Left ventricle myocardium inferior (tissue), 1 donor: Measurements from ENCODE around the gene ITGBL1. TPM values are rescaled to one million over a fixed set of nuclear protein-coding genes. Genes with fewer than 3 reads are reported as not detected.

Experiments
- DNase-seq: peaks from one replicate; pipeline ENCODE4 v3.0.0-alpha.2; 2020
- H3K27ac ChIP-seq: fragments of 200-600 bp; replicated peaks from 2 replicates; pipeline ENCODE4 v1.8.0; 2021
- H3K27me3 ChIP-seq: fragments of 200-600 bp; 2 replicates; pipeline ENCODE4 v1.8.0; 2021; ENCODE audit warnings: low read depth
- H3K36me3 ChIP-seq: fragments of 200-600 bp; 2 replicates; pipeline ENCODE4 v1.8.0; 2021
- H3K4me1 ChIP-seq: fragments of 200-600 bp; 2 replicates; pipeline ENCODE4 v1.8.0; 2021
- H3K4me3 ChIP-seq: fragments of 200-600 bp; 2 replicates; pipeline ENCODE4 v1.8.0; 2021; ENCODE audit warnings: mild to moderate bottlenecking, moderate library complexity
- H3K9me3 ChIP-seq: fragments of 200-600 bp; replicated peaks from 2 replicates; pipeline ENCODE4 v1.8.0; 2021
- intact Hi-C: fragments of 100-400 bp; cut with micrococcal nuclease; formaldehyde crosslinking; loops from one replicate; pipeline ENCODE4 v1.11.0; 2022
- total RNA-seq: library from RNA; stranded (reverse); fragmentation: NEBNext Ultra II Directional; extraction: Animal tissue kit (Norgen Biotek cat#: 25700); gene quantifications from one replicate; pipeline ENCODE4 v1.2.1, GENCODE V29; 2021
- TF ChIP-seq, protein P1 (sequence below): fragments of 200-600 bp; IDR thresholded peaks from 2 replicates; pipeline ENCODE4 v1.8.0; 2021; ENCODE audit warnings: antibody characterized with exemption, mild to moderate bottlenecking, borderline replicate concordance
- donor health status: DM: no; HTN: yes; CAD: no; lungs with severe emphysema.

ITGBL1 gene
- total RNA-seq, 1 donor from 2014 or later, result 2.2 TPM

DNA sequence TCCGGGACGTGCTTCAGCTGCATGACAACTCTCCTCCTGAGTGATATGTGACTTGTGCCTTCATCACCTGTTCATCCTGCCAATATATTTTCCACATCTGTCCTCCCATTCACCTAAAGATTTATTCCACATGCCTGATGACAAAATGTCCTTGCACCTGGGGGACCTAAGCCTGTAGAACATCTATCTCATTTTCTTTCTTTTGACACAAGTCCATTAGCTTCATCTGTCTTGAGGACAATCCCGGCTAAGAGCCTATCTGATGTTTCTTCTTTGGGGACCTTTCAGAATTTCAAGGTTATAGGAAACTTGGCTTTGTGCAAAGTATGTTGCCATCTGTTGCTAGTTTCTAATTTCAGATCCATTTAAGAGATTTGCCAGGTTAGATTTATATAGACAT is 41.1 kb downstream of the ITGBL1 start:
- no peak overlapping the region for H3K4me3 ChIP-seq
- no peak for DNase-seq
- H3K36me3 ChIP-seq, result no peaks in the 10 kb centered on the region
- H3K27me3 ChIP-seq, result no peaks in the 10 kb centered on the region
- H3K27ac ChIP-seq, result no peak overlapping the region
- intact Hi-C loops, result no loop called here
- no peaks in the 10 kb centered on the region for H3K4me1 ChIP-seq
- TF ChIP-seq, protein P1, sequence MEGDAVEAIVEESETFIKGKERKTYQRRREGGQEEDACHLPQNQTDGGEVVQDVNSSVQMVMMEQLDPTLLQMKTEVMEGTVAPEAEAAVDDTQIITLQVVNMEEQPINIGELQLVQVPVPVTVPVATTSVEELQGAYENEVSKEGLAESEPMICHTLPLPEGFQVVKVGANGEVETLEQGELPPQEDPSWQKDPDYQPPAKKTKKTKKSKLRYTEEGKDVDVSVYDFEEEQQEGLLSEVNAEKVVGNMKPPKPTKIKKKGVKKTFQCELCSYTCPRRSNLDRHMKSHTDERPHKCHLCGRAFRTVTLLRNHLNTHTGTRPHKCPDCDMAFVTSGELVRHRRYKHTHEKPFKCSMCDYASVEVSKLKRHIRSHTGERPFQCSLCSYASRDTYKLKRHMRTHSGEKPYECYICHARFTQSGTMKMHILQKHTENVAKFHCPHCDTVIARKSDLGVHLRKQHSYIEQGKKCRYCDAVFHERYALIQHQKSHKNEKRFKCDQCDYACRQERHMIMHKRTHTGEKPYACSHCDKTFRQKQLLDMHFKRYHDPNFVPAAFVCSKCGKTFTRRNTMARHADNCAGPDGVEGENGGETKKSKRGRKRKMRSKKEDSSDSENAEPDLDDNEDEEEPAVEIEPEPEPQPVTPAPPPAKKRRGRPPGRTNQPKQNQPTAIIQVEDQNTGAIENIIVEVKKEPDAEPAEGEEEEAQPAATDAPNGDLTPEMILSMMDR, result no peak
- H3K9me3 ChIP-seq, result no peaks in the 10 kb centered on the region

DNA sequence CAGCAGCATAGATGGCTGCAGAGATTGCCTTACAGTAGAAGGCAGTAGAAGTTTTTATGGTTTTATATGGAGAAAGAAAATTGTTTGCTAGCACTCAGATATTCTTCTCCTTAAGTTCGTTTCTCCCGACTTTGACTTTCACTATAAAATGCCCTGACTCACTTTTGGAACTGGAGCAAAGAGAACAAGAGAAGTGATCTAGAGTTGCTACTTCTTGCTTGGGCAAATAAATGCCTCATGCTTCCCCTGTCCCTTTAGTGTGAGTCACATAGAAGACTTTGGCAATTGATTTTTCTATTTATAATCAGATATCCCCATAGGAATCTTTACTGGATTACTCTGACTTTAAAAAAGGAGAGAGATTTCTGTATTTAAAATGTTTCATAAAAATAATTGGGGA is 46.9 kb downstream of the ITGBL1 start:
- no peaks in the 10 kb centered on the region for H3K4me1 ChIP-seq
- no peak for DNase-seq
- H3K4me3 ChIP-seq, result no peak overlapping the region
- TF ChIP-seq, protein P1, result no peak
- intact Hi-C loops, result no loop called here
- no peaks in the 10 kb centered on the region for H3K27me3 ChIP-seq
- no peaks in the 10 kb centered on the region for H3K36me3 ChIP-seq
- H3K9me3 ChIP-seq, result no peaks in the 10 kb centered on the region
- no peak overlapping the region for H3K27ac ChIP-seq

DNA sequence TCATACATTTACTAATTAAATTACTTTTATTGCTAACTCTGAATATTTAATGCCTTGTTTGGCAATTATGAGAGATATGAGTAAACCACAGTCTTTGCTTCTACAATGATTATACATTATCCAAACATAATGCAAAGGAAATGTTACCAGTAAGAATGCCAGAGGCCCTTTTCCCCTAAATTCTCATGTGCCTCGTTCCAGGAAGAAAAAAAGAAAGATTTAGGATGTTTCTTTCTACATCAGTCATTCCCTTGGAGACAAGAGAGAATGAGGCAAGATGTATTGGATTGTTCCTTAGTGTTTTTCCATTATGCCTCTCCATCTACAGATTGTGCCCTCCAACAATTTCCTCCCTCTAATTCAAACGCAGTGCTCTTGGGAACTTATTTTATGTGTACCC is 50.1 kb downstream of the ITGBL1 start:
- no peaks in the 10 kb centered on the region for H3K9me3 ChIP-seq
- H3K4me3 ChIP-seq, result no peak overlapping the region
- no peaks in the 10 kb centered on the region for H3K27me3 ChIP-seq
- no peak overlapping the region for H3K27ac ChIP-seq
- intact Hi-C loops, result no loop called here
- no peaks in the 10 kb centered on the region for H3K36me3 ChIP-seq
- H3K4me1 ChIP-seq, result no peaks in the 10 kb centered on the region
- DNase-seq, result no peak
- TF ChIP-seq, protein P1, result no peak

DNA sequence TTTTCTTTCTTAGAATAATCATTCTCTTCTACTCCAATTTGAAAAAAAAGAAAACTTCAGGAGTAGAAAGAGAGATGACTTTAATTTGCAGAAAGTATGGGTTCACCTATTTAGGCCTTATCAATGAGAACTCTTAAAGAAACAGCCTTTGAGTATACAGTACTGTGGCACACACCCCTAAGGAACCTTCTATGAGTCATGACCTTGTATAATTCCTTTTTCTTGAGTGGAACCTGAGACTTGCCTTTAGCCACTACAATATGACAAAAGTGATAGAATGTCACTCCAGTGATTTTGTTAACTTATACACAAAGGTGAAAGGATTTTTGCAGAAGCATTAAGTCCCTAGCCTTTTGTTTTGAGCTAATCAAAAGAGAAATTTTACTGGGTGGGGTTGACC is 58.7 kb downstream of the ITGBL1 start:
- TF ChIP-seq, protein P1, result no peak
- intact Hi-C loops, result no loop called here
- Histone ChIP-seq H3K4me3 (no peak overlapping the region), H3K27me3 (no peaks in the 10 kb centered on the region), H3K9me3 (peaks cover 9% of the 10 kb centered on the region), H3K4me1 (no peaks in the 10 kb centered on the region), H3K36me3 (no peaks in the 10 kb centered on the region), H3K27ac (no peak overlapping the region)
- no peak for DNase-seq

DNA sequence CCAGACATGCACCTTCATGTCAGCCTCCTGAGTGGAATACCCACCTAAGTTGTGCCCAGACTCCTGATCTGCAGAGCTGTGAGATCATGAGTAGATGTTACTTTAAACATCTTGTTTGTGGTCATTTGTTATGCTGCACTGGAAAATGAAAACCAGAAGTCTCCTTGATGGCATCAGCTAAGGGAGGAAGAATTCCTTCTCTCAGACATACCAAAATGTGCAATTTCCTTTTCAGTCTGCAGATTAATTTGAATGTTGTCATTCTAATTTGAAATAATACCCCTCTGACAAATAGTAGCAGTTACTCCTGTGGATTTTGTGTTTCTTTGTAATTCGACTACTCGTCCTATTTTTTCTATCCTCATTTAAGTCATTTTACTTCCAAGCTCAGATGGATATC is 59.3 kb downstream of the ITGBL1 start:
- Histone ChIP-seq H3K27me3 (no peaks in the 10 kb centered on the region), H3K4me1 (no peaks in the 10 kb centered on the region), H3K9me3 (peaks cover 9% of the 10 kb centered on the region), H3K36me3 (no peaks in the 10 kb centered on the region), H3K4me3 (no peak overlapping the region), H3K27ac (no peak overlapping the region)
- intact Hi-C loops, result no loop called here
- TF ChIP-seq, protein P1, result no peak
- no peak for DNase-seq

DNA sequence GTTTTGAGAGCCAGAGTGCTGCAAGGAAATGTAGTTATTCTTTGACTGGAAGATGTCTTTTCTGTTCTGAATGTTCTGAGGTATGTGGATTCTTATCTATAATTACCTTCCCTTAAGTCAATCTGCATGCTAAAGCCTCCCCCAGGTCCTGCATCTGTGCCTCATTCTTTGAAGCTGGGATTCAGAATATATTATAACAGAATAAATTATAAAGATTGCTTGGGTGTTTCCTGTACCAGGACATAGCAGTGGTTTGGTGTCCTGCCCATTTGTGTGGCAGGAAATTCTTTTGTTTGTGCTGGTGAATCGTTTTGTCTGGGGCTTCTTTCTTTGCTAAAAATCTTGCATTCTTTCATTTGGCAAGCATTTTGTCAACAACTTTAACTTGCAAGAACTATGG is 60.2 kb downstream of the ITGBL1 start:
- H3K36me3 ChIP-seq, result no peaks in the 10 kb centered on the region
- no peak for DNase-seq
- no peaks in the 10 kb centered on the region for H3K27me3 ChIP-seq
- no peak overlapping the region for H3K27ac ChIP-seq
- intact Hi-C loops, result no loop called here
- TF ChIP-seq, protein P1, result no peak
- H3K4me1 ChIP-seq, result no peaks in the 10 kb centered on the region
- H3K9me3 ChIP-seq, result peaks cover 9% of the 10 kb centered on the region
- no peak overlapping the region for H3K4me3 ChIP-seq
